GM19328 (cell line): Measurements from ENCODE around the gene BAIAP2L2.
"Not testable (repeated sequence)": the region's sequence is repeated elsewhere in the genome, so short reads cannot be mapped to it uniquely, and the experiment has no call there.

Experiments
- ATAC-seq: cut with Tn5 transposase; IDR thresholded peaks from one replicate; pipeline ENCODE4 v1.9.1; 2021; ENCODE audit warnings: mild to moderate bottlenecking, moderate library complexity; ENCODE audit not compliant: unreplicated experiment

Gene BAIAP2L2

GRCh38 chr22:38040953-38041759, 69.3 kb downstream of the BAIAP2L2 start:
- ATAC-seq, result no peak

GRCh38 chr22:38038890-38039812, 71.3 kb downstream of the BAIAP2L2 start:
- no peak for ATAC-seq

- no peak for ATAC-seq
Measured at GRCh38 chr22:38038426-38038825, 72.1 kb downstream of the BAIAP2L2 start.

GRCh38 chr22:38037367-38038150, 72.9 kb downstream of the BAIAP2L2 start:
- ATAC-seq, result not testable (repeated sequence)

GRCh38 chr22:38036392-38037062, 74.0 kb downstream of the BAIAP2L2 start:
- ATAC-seq, result no peak

GRCh38 chr22:38035530-38035885, 75.0 kb downstream of the BAIAP2L2 start:
- ATAC-seq, result no peak
